GM18907 (cell line): ENCODE data around the gene TMTC1.

Experiments
- ATAC-seq: cut with Tn5 transposase; IDR thresholded peaks from one replicate; pipeline ENCODE4 v1.9.1; 2021; ENCODE audit warnings: mild to moderate bottlenecking, moderate library complexity; ENCODE audit not compliant: unreplicated experiment

TMTC1 gene

GRCh38 chr12:29781188-29781587, 2.6 kb downstream of the TMTC1 start:
- no peak for ATAC-seq

GRCh38 chr12:29780084-29780483, 3.7 kb downstream of the TMTC1 start:
- ATAC-seq, result no peak

GRCh38 chr12:29778531-29778930, 5.2 kb downstream of the TMTC1 start:
- ATAC-seq, result no peak

- ATAC-seq, result no peak
These were observed 10.7 kb downstream of the TMTC1 start for GRCh38 chr12:29773076-29773475.

- no peak for ATAC-seq
These were observed 12.0 kb downstream of the TMTC1 start for GRCh38 chr12:29771786-29772185.

GRCh38 chr12:29771165-29771564, 12.6 kb downstream of the TMTC1 start:
- no peak for ATAC-seq

- no peak for ATAC-seq
These were observed 14.4 kb downstream of the TMTC1 start for GRCh38 chr12:29769162-29769858.

GRCh38 chr12:29768372-29768771, 15.4 kb downstream of the TMTC1 start:
- peak; percentile 64 for ATAC-seq

- no peak for ATAC-seq
These were observed 20.4 kb downstream of the TMTC1 start for GRCh38 chr12:29763301-29763683.

GRCh38 chr12:29762637-29763300, 21.0 kb downstream of the TMTC1 start:
- no peak for ATAC-seq

GRCh38 chr12:29759950-29760349, 23.8 kb downstream of the TMTC1 start:
- no peak for ATAC-seq

GRCh38 chr12:29756741-29757390, 26.9 kb downstream of the TMTC1 start:
- ATAC-seq, result no peak

- ATAC-seq, result no peak
These were observed 29.2 kb downstream of the TMTC1 start for GRCh38 chr12:29754235-29755189.

GRCh38 chr12:29752121-29752520, 31.6 kb downstream of the TMTC1 start:
- no peak for ATAC-seq

- ATAC-seq, result no peak
These were observed 32.1 kb downstream of the TMTC1 start for GRCh38 chr12:29751676-29752075.

- no peak for ATAC-seq
These were observed 32.9 kb downstream of the TMTC1 start for GRCh38 chr12:29750928-29751220.

GRCh38 chr12:29750131-29750927, 33.4 kb downstream of the TMTC1 start:
- ATAC-seq, result peak; percentile 95

GRCh38 chr12:29744365-29744764, 39.4 kb downstream of the TMTC1 start:
- ATAC-seq, result no peak

GRCh38 chr12:29743801-29744200, 39.9 kb downstream of the TMTC1 start:
- ATAC-seq, result no peak

GRCh38 chr12:29743077-29743476, 40.7 kb downstream of the TMTC1 start:
- no peak for ATAC-seq
